ENCODE data around the gene P3H4.
"Not testable (repeated sequence)": the region's sequence is repeated elsewhere in the genome, so short reads cannot be mapped to it uniquely, and the experiment has no call there.

Gene P3H4

DNA sequence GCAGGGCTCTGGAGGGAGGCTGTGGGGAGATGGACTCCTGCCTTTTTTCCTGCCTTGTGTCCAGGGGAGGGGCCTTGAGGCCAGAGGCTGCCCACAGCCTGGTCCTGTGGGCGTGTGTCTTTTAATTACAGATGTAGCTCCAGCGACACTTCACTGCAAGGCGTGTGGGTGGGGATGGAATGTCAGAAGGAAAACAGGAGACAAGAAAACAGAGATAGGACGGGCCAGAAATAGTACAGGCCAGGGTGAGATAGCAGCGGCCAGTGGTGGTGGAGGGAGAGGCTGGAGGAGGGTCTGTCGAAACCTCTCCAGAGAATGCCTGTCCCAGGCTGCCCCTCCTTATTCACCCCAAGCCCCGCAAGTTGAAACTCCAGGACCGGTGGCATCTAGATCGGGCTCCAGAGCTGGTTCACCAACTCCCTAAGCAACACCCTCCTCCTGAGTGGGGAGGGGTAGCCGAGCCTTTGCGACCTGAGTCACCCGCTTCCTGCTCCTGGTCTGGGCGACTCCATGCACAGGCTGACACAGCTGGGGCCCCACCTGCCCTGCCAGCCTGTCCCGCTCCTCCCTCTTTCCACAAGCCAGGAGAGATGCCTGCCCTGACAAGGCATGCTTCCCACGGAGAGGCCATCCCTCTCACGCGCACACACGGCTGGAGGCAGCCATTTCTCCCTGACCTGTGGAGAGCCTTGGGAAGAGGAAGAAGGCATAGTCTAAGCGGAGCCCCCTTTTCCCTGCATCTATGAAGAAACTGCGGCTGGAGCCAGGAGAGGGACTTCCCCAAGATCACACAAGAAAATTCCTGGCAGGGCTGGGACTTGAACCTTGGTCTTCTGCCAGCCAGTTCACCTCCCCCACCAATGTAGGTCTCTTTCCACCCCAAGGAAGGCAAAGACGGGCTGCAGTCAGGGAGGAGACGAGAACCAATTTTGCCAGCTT, 18.6 kb downstream of the P3H4 start:
- DNase-seq = peak; percentile 42

DNA sequence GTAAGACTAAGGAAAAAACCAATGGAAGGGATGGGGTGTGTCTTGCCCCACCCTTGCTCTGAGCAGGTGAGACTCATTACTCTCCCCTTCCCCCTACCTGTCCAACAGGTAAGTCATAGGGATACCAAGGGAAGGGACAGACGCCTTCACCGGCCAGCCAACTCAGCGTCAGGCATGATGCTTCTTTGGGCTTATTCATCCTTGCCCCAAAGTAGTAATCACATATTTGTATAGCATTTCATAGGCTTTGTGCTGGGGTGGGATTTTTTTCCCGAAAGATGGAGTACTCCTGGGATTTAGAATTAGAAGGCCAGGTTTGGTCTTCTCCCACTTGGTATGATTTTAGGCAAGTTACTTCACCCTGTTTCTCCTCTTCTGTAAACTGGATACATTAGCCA, 24.7 kb downstream of the P3H4 start:
- no peak for DNase-seq

DNA sequence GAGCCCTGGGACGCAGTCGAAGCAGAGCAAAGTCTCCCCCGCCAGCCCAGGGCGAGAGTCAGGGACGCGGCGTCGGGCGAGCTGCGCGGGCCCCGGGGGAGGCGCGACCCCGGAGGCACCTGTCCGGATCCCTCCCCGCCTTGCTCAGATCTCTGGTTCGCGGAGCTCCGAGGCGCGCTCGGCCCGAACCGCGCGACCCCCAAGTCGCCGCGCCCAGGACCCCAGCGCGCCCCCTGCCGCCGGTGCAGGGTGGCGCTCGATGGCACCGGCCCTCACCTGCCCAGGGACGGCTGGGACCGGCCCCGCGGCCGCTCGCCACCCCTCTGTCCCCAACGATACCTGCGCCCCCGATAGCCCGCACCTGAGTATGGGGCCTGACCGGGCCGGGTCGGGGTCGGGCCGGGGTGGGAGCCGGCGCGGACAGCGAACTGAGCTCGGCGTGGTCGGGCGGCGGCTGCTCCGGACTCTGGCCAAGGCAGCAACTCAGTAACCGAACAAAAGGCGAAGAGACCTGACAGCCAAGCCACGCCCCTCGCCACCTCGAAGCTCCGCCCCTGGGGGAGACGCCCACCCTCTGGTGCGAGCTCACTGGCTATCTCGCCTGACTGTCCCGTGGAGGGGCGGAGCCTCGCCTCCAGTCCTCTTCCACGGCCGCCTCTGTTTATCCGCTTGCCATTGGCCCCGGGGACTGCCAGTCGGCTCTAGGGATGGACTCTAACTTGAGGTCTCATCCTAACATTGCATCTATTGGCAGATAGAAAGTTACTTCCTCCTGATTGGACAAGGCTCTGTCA, 25.3 kb downstream of the P3H4 start, which contains the start of gene JUP:
Gene JUP (minus strand): TSS at position 485 of the 794 bp plus-strand sequence. CDS start 14,857 bp downstream, outside the sequence.
- DNase-seq = peak; percentile 99

DNA sequence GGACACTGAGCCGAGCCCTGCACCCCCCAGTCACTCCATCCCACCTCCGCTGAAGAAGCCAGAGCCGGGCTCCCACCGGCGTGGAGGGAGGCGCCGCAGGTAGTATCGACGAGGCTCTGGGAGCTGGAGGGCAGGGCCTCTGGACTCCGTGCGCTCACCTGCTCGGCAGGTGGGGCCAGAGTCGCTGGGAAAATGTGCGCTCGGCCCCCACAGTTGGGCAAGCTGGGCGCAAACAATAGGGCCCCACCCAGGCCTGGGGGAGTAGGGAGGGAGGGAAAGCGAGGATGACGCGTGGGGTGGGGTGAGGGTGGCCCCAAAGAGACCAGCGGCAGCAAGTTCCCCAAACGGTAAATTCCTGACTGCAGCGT, 25.9 kb downstream of the P3H4 start:
- no peak for DNase-seq

DNA sequence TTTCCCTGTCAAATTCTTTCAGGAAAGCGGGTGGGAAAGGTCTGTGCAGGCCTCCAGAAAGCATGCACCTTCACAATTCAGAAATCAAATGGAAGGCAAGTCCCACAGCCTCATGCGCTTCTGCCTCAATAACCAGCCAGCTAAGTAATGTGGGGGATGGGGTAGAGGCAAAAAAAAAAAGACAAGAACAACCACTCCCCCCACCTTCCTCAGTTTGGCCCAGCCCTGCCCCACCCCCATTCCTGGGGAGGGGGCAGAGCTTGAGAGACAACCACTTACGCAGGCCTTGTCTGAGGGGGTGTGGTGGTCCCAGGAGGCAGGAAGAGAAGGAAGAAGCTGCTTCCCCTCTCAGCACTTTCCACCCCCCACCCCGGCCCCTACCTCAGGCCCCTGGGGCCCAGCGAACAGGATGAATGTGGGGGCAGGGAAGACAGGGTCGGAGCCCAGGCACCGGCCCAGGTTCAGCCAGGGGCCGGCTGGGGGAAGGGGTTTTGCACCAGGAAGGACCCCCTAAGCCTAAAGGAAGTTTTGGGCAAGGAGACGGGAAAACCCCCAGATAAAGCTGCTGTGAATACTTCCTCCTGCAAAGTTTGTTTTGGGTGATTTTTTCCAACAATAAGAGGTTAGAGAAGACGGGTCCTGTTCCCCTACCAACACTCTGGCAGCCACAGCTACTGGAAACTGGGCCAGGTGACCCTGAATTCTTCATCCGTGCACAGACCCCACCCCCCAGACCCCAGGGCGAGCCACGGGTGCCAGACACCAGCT, 26.5 kb downstream of the P3H4 start:
- peak; percentile 77 for DNase-seq

DNA sequence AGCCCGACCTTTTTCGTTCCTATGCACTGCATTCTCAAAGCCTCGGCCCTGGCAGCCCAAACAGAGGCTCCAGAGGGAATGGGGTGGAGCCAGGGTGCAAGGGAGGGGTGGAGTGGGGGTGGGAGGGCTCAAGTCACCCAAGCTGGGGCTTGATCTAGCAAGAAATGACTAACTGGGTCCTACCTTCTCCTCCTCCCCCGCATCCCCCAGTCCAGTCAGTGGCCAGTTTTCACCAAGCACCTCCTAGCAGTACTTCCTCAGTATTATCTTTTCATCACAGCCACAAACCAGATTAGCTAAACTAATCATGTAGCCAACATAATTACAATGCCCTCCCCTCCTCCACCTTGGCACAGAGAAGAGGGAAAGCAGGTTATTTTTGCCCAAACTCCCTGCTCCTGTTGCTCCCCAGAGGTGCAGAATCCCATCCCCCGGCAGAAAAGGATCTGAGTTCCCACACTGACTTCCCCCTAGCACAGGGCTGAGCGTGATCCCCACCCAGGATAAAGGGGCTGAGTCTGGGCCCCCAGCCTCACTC, 27.5 kb downstream of the P3H4 start:
- DNase-seq = no peak

DNA sequence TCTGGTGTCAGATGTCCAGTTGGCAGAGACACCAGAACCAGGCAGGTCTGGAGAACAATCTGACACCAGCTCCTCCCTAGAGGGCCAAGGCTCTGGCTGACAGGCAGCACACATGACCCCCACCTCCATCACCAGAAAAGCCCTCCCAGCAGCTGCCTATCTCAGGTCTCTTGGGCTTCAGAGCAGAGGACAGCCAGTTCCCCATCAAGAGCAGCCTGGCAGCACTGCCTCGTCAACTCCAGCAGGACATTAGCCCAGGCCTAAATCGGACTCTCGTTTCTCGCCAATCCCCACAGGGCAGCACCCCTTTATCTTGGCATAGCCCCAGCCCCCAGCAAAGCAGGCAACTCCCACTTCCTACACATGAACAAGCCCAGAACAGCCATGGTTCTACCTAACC, 29.6 kb downstream of the P3H4 start:
- DNase-seq = no peak

DNA sequence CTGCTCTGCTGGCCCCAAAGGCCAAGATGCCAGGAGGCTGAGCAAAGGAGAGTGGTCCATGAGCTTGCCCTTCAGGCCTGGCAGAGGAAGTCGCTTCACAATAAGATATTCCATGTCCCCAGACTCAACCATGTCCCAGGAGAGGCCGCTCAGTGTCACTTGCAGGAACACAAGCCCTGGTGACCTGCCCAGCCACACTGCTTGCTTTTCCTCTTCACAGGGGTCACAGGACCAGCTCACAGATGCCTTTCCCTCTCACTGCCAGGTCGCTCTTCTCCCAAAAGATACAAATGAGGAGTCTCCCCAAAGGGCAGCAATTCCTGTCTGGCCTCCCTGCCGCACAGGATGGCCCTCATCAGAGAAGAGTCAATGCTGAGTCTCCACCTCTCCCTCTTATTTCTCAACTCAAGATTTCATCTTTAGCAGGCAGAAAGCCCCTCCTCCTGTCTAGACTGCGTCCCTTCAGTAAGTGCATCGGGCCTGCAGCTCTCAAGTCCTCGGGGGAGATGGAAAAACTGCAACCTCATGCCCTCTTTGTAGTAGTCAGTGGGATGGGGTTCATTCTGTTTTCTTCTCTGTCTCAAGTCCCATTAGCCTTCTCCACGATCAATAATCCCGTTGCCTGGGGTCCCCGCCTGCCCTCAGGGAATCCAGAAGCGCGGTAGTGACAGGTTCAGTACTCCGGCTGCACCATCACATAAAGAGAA, 30.2 kb downstream of the P3H4 start:
- no peak for DNase-seq

DNA sequence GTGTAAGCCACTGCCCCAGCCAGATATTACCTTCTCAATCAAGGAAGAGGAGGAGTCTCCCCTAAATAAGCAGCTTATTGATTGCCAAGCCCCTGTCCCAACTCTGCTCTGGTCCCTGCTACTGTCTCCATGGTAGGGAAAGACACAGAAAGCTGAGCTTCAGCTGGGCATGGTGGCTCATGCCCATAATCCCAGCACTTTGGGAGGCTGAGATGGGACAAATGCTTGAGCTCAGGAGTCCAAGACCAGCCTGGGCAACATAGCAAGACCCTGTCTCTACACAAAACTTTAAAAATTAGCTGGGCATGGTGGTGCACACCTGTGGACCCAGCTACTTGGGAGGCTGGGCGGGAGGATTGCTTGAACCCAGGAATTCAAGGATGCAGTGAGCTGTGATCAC, 31.8 kb downstream of the P3H4 start:
- DNase-seq = no peak

DNA sequence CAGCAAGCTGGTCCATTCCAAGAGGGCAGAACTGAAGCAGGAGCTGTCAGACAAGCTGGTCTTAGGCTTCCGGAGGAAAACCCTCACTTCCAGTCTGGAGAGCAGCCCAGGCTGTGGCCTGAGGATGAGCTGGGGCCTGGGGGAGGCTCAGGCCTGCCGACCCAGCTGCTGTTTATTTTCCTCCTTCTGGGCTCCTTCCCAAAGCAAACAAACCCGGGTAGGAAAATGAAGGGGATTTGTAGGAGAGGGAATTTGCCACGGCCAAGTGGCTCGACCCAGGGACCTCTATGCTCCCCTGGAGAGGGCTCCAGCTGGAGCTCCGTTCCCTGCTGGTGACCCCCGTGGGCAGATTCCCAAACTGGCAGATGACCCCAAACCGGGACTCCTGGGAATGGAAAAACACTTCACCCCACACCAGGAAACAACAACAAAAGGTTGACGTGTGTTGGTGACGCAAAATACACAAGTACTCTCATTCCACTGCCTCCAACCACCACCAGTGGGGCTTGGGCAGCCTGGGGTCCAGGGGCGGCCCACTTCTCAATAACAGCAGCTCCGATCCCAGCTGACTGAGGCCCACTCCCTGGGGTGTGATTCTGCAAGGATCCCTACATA, 34.1 kb downstream of the P3H4 start:
- peak; percentile 93 for DNase-seq

DNA sequence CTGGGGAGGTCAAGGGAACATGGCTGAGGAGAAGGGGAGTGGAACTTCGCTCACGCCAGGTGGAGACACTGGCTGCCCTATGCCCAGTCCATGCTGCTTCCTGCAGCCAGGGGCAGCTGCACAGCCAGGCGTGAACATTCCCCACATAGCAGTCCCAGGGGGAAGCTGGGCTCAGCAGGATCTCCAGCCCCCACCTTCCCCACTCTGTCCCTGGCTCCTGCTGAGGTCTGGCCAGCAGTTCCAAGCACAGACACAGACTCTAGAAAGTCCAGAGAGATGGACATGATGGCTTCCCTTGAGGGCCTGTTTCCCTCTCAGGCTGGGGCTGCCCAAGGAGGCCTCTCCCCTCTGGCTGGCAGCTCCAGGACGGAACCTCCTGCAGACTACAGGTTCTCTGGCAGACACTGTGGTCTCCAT, 34.6 kb downstream of the P3H4 start:
- peak; percentile 73 for DNase-seq

DNA sequence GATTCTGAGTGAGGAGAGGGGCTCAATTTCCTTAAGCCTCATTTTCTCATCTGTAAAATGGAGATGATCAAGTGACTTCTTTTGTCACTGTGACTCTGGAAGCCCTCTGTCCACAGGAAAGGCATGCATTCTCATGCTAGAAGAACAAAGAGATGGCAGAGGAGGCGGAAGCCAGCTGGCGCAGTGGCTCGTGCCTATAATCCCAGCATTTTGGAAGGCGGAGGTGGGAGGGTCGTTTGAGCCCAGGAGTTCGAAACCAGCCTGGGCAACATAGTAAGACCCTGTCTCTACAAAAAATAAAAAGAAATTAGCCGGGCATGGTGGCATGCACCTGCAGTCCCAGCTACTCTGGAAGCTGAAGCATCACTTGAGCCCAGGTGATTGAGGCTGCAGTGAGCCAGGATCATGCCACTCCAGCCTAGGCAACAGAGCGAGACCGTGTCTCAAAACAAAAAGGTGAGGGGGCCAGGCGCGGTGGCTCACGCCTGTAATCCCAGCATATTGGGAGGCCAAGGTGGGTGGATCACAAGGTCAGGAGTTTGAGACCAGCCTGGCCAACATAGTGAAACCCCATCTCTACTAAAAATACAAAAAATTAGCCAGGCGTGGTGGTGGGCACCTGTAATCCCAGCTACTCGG, 35.4 kb downstream of the P3H4 start:
- not testable (repeated sequence) for DNase-seq

DNA sequence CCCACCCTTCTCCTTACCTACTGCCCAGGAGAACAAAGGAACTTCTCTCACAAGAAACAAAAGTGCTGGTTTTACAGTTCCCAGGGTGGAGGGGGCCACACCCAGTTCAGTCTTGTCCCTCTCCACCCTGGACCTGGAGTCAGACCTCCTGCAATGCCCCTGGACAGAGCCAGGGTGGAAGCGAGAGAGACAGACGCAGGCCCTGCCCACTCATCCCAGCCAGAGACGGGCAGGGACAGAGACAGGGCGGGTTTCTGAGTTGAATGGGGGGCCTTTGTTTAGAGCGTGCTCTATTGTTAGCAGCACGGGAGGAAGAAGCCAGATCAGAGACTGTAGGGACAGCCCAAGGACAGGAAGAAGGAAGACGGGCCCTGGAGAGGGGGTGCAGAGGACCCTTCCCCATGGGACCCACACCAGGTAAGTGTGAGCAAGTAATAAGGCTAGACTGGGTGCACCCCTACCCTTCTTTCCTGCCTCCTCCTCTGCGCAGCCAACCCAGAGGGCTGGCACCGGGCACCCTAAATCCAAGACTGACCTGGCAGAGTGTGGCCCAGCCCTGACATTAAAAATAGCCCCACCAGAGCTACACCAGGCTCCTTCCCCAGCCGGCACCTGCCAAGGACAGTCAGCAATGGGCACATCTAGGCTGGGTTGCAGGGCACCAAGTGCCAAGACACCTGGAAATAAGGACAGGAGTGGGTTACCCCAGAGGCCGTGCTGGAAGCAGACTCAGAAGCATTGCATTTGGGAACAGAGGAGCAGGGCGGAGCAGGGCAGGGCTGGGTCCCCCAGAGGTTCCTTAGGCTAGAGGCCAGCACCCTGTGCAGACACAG, 36.1 kb downstream of the P3H4 start:
- DNase-seq = no peak

DNA sequence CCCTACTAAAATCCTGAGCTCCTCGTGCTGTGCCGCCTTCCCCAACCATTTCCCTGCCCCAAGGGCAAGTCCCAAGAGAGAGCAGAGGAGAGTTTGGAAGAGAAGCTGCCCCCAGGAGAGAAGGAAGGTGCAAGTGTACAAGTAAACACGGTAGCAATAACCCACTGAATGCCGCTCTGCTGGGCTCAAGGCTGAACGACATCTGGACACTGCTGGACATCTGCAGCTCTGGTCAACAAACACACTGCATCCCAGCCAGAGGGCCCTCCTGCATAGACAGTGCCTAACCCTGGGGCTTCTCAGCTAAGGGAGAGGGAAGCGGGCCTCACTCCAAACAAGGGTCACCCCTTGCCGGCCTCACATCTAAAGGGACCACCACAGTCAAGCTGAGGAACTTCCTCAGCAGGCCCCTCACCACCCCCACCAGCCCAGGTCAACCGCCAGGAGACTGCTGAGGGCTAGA, 38.0 kb downstream of the P3H4 start:
- no peak for DNase-seq

DNA sequence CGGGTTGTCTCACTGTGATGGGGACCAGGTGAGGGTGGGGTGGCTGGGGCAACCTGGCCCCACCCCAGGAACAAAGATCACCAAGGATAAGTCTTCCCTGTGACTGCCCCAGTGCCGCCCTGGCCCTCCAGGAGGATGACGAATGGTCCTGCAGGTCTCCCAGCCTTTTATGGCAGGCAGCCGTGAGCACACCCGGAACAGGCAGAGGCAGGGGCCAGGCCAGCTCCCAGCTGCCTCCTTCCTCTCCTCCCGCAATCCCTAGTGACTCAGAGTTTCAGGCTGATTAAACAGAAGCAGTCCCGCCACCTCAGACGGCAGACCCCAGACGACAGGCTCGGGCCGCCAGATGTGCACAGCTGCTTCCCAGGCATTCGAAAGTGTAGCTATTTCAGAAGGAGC, 38.6 kb downstream of the P3H4 start:
- DNase-seq = peak; percentile 55

DNA sequence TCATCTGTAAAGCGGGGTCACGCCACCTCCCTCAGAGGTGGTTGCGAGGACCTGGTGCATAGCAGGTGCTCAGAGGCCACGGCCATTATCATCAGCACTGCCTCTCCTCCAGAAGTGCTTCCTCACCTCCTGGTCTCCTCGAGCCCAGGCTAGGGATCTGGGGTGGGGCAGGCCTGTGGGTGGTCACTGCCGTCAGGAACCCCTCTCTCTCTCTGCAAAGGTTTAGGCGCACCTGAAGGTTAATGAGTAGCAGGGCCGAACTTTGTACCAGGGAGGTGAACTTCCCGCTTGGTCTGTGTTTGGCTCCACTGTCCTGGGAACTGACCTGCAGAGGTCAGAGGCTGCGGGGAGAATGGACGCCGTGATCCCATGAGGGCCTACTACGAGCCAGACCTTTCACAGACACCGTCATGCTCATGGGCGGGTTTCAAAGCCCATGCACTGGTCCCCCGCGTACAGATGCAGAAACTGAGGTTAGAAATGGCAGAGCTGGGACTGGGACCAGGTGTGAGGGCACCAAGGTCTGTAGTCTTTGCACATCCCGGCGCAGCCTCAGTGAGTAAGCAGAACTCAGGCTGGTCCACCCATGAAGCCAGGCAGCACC, 39.1 kb downstream of the P3H4 start:
- no peak for DNase-seq

DNA sequence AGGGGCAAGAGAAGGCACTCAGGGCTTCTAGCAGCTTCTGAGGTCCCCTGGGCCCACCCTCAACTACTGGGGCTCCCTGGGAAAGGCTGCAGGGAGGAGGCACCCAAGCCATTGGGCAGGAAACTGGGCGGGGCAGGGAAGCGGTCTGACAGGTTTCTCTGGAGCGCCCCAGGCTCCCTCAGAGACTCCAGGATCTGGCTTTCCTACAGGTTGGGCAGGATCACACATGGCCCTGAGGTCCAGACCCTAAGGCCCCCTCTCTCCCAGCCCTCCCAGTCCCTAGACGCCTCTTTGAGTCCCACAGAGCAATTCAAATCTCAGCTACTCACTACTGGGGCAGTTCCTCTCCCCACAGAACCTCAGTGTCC, 39.5 kb downstream of the P3H4 start:
- DNase-seq = no peak

DNA sequence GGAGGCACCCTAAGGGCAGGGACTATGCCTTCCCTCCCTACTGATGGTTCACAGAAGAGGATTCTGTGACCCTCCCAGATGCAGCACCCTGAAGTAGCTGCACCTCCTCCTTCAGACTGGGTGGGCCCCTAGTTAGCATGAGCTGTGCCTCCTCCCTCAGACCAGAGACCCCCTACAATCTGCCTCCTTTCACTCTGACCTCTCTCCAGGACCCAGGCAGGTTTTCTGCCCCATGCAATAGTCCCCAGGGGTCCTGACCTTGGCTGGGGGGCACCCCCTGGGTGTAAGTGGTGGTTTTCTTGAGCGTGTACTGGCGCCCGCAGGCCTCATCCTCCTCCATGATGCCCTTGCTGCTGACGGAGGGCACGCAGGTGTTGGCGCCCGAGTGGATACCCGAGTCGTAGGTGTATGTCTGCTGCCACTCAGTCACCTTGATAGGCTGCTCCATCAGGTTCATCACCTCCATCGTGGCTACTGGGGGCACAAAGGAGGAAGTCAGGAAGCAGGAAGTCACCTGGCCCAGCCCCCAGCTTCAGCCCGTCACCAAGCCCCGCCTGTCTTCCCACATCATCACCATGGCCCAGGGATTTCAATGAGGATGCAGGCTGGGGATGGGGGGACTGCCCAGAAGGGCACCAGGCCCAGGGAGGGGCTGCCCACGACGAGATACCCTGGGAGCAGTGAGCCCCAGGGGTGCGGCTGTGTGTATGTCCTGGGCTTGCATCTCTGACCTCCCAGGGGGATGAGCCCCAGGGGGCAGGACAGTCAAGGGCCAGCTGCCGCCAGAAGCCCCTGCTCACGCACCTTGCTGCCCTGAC, 40.2 kb downstream of the P3H4 start:
- no peak for DNase-seq

DNA sequence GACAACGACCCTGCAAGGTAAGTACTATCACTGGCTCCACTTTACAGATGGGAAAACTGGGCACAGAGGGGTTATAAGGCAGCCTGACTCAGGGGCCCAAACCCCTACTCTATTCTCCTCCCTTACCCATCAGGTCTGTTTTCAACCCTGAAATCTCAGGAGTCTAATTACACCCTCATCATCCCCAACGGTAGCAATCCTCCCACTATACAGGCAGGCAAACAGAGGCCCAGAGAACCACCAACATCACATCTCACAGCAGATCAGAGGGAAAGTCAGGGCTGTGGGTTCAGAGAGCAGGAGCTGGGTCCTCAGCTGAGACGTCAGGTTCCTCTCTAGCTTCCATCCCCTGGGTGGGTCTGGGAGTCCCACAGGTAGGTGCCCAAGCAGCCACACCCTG, 41.8 kb downstream of the P3H4 start:
- no peak for DNase-seq

Measured in femur (tissue), 1 donor.